SK-N-SH (cell line): Measurements from ENCODE around the gene PSENEN. TPM values are rescaled to one million over a fixed set of nuclear protein-coding genes. Genes with fewer than 3 reads are reported as not detected.

Source experiments
- CTCF ChIA-PET: fragments of 300-600, 350-600 bp; formaldehyde crosslinking; extraction: SDS; loops from one replicate; lab custom pipeline; 2021; lab: Yijun Ruan, JAX
- POLR2A ChIA-PET: fragments of 350-600 bp; sonication (Branson Sonifier 250); formaldehyde crosslinking; extraction: SDS; loops from one replicate; lab custom pipeline; 2020; ENCODE audit warnings: antibody characterized with exemption, inconsistent platforms; lab: Yijun Ruan, JAX
- DNase-seq: peaks from one replicate; pipeline ENCODE4 v3.0.0; 2012
- H2AFZ ChIP-seq: fragments of 200-600 bp; sonication (generic); 2 replicates; pipeline ENCODE4 v1.8.1; 2016; ENCODE audit warnings: antibody characterized with exemption, mild to moderate bottlenecking, low read depth
- H3F3A ChIP-seq: fragments of 200-600 bp; sonication (generic); replicated peaks from 2 replicates; pipeline ENCODE3; 2016; ENCODE audit warnings: antibody characterized with exemption, mild to moderate bottlenecking; ENCODE audit not compliant: insufficient read depth
- H3K27ac ChIP-seq, 2 experiments: fragments of 200-500 bp in 1 of 2; fragments of 200-600 bp in 1 of 2; sonication (Bioruptor generic) in 1 of 2; sonication (generic), shearing (Covaris generic) in 1 of 2; 2 replicates each; pipeline versions ENCODE4 v1.5.1 to v1.6.1; 2014 to 2016; ENCODE audit warnings: low read depth in 2 of 2, inconsistent platforms in 1 of 2, low read length in 1 of 2, mild to moderate bottlenecking in 1 of 2, mixed read lengths in 1 of 2
- H3K27me3 ChIP-seq: fragments of 200-600 bp; sonication (generic), shearing (Covaris generic); 2 replicates; pipeline ENCODE4 v1.6.1; 2016; ENCODE audit warnings: mixed run types; ENCODE audit not compliant: insufficient read depth
- H3K36me3 ChIP-seq, 2 experiments: fragments of 200-500 bp in 1 of 2; fragments of 200-600 bp in 1 of 2; sonication (Bioruptor generic) in 1 of 2; sonication (generic) in 1 of 2; replicated peaks in 1 of 2; 2 replicates each; pipeline versions ENCODE3 to v1.5.1; 2014 to 2016; ENCODE audit warnings: low read length in 1 of 2, mild to moderate bottlenecking in 1 of 2; ENCODE audit not compliant: insufficient read depth in 2 of 2, control insufficient read depth in 1 of 2
- H3K4me1 ChIP-seq, 2 experiments: fragments of 200-500 bp in 1 of 2; fragments of 200-600 bp in 1 of 2; sonication (Bioruptor generic) in 1 of 2; sonication (generic), shearing (Covaris generic) in 1 of 2; 2 replicates each; pipeline versions ENCODE4 v1.5.1 to v1.6.1; 2014 to 2016; ENCODE audit warnings: low read depth in 1 of 2, low read length in 1 of 2, mixed run types in 1 of 2; ENCODE audit not compliant: insufficient read depth in 2 of 2, control insufficient read depth in 1 of 2
- H3K4me2 ChIP-seq: fragments of 200-600 bp; sonication (generic), shearing (Covaris generic); 2 replicates; pipeline ENCODE4 v1.6.1; 2017; ENCODE audit warnings: mixed run types
- H3K4me3 ChIP-seq, 2 experiments: fragments of 200-500 bp in 1 of 2; fragments of 200-600 bp in 1 of 2; sonication (Bioruptor generic) in 1 of 2; sonication (generic), shearing (Covaris generic) in 1 of 2; 2 replicates each; pipeline versions ENCODE4 v1.5.1 to v1.8.1; 2014 to 2016; ENCODE audit warnings: low read depth in 2 of 2, inconsistent platforms in 1 of 2, low read length in 1 of 2, mild to moderate bottlenecking in 1 of 2, mixed read lengths in 1 of 2, moderate library complexity in 1 of 2
- H3K79me2 ChIP-seq: fragments of 200-600 bp; sonication (generic); 2 replicates; pipeline ENCODE4 v1.8.1; 2017; ENCODE audit warnings: mild to moderate bottlenecking; ENCODE audit not compliant: insufficient read depth
- H3K9ac ChIP-seq: fragments of 200-600 bp; sonication (generic); 2 replicates; pipeline ENCODE4 v1.6.1; 2017; ENCODE audit warnings: mixed run types
- H3K9me2 ChIP-seq: fragments of 200-600 bp; sonication (generic); 2 replicates; pipeline ENCODE4 v1.6.1; 2017; ENCODE audit warnings: mixed run types
- H3K9me3 ChIP-seq: fragments of 200-600 bp; sonication (generic); 2 replicates; pipeline ENCODE4 v1.6.1; 2017; ENCODE audit warnings: mixed run types, mild to moderate bottlenecking, moderate library complexity
- H4K20me1 ChIP-seq: fragments of 200-600 bp; sonication (generic); 2 replicates; pipeline ENCODE4 v1.6.1; 2017; ENCODE audit warnings: mild to moderate bottlenecking, mixed run types; ENCODE audit not compliant: insufficient read depth
- CHD2 ChIP-seq: fragments of 150-350 bp; IDR thresholded peaks from 2 replicates; pipeline ENCODE4 v1.6.1; 2018; ENCODE audit warnings: low read length; ENCODE audit not compliant: partially characterized antibody
- ELF1 ChIP-seq: IDR thresholded peaks from 2 replicates; pipeline ENCODE4 v1.4.0; 2012
- EP300 ChIP-seq, 2 experiments: IDR thresholded peaks; 2 replicates each; pipeline versions ENCODE4 v1.4.0 to v1.6.1; 2012; ENCODE audit warnings: borderline replicate concordance in 1 of 2, low read depth in 1 of 2, low read length in 1 of 2
- EZH2phosphoT487 ChIP-seq: fragments of 200-600 bp; sonication (generic); IDR thresholded peaks from 2 replicates; pipeline ENCODE4 v1.6.1; 2017; ENCODE audit warnings: low read depth, mixed run types, mild to moderate bottlenecking, antibody characterized with exemption, moderate library complexity, borderline replicate concordance
- FOXJ3 ChIP-seq: sonication (generic); formaldehyde crosslinking; IDR thresholded peaks from 2 replicates; pipeline ENCODE4 v1.5.1; 2020; ENCODE audit warnings: mild to moderate bottlenecking, missing genetic modification reagents
- GABPA ChIP-seq: IDR thresholded peaks from 2 replicates; pipeline ENCODE4 v1.4.0; 2012; ENCODE audit warnings: low read depth, mild to moderate bottlenecking
- GATA2 ChIP-seq: sonication (generic); formaldehyde crosslinking; IDR thresholded peaks from 2 replicates; pipeline ENCODE4 v1.5.0; 2020; ENCODE audit warnings: mild to moderate bottlenecking, missing genetic modification reagents
- IRF3 ChIP-seq: fragments of 150-350 bp; IDR thresholded peaks from 2 replicates; pipeline ENCODE4 v1.6.1; 2016; ENCODE audit warnings: mild to moderate bottlenecking, low read depth, low read length
- JUND ChIP-seq: IDR thresholded peaks from 2 replicates; pipeline ENCODE4 v1.4.0; 2012
- MAX ChIP-seq: IDR thresholded peaks from 2 replicates; pipeline ENCODE4 v1.4.0; 2012; ENCODE audit warnings: low read depth
- MXI1 ChIP-seq: IDR thresholded peaks from 2 replicates; pipeline ENCODE4 v1.6.1; 2012; ENCODE audit warnings: mild to moderate bottlenecking, low read depth, low read length, improper control_type of control experiment
- NFIC ChIP-seq: IDR thresholded peaks from 2 replicates; pipeline ENCODE4 v1.4.0; 2012; ENCODE audit warnings: borderline replicate concordance
- POLR2AphosphoS5 ChIP-seq: IDR thresholded peaks from 2 replicates; pipeline ENCODE4 v1.6.1; 2012; ENCODE audit warnings: low read depth, low read length
- RFX5 ChIP-seq: IDR thresholded peaks from 2 replicates; pipeline ENCODE4 v1.6.1; 2012; ENCODE audit warnings: mild to moderate bottlenecking, improper control_type of control experiment, low read length
- RXRA ChIP-seq: IDR thresholded peaks from 2 replicates; pipeline ENCODE4 v1.4.0; 2012; ENCODE audit warnings: low read depth, mild to moderate bottlenecking, borderline replicate concordance
- SIN3A ChIP-seq: IDR thresholded peaks from 2 replicates; pipeline ENCODE4 v1.6.1; 2012; ENCODE audit warnings: low read depth, mild to moderate bottlenecking, low read length, moderate library complexity, borderline replicate concordance
- SMC3 ChIP-seq: IDR thresholded peaks from 2 replicates; pipeline ENCODE4 v1.6.1; 2012; ENCODE audit warnings: low read depth, low read length, improper control_type of control experiment
- TEAD4 ChIP-seq: IDR thresholded peaks from 2 replicates; pipeline ENCODE4 v1.4.0; 2012; ENCODE audit warnings: mild to moderate bottlenecking, borderline replicate concordance; ENCODE audit not compliant: insufficient read depth
- ZBTB33 ChIP-seq: IDR thresholded peaks from 2 replicates; pipeline ENCODE4 v1.4.0; 2012; ENCODE audit warnings: low read depth, borderline replicate concordance
- WGBS: methylation state at CpG from one replicate; pipeline ENCODE4 v1.1.6; 2017; ENCODE audit warnings: low lambda C conversion rate; 5-methylcytosine and 5-hydroxymethylcytosine counted together
- polyA plus RNA-seq, 3 experiments: library from polyadenylated mRNA; depleted of rRNA; stranded (reverse); fragments of >200 nt; gene quantifications; 2 replicates each; pipeline ENCODE4 v1.2.3, GENCODE V29; 2012
- TF ChIP-seq, protein P1 (sequence below): fragments of 200-600 bp; sonication (generic); IDR thresholded peaks from 2 replicates; pipeline ENCODE4 v1.6.1; 2017; ENCODE audit warnings: antibody characterized with exemption, mild to moderate bottlenecking, moderate library complexity

The PSENEN gene
- polyA plus RNA-seq, 1 of the 3 experiments (the other 2 are of a cell fraction): 99.2 TPM

DNA sequence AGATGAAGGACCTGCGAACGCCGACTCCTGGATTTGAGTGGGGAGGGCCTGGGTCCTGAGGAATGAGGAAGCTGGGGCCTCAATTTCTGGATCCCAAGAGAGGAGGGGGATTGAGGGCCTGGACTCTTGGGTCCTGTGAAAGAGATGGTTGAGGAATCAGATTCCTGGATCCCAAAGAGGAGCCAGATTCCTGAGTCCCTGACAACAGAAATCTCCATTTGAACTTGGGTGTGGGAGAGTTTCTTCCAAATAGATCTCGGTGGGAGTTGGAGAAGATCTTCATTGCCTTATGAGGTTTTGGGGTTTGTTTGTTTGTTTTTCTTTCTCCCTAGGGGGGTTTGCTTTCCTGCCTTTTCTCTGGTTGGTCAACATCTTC is 624 bp downstream of the PSENEN start:
- Histone ChIP-seq H3F3A (peaks cover 14% of the 10 kb centered on the region), H3K27ac (peak overlapping the region; percentile 69 to 98; a peak in 2 of 4 replicates), H3K4me3 (peak overlapping the region; percentile 83 to 95), H3K79me2 (peaks cover 47% of the 10 kb centered on the region), H3K9me2 (no peaks in the 10 kb centered on the region), H3K4me2 (peak overlapping the region; percentile 90), H3K9ac (peak overlapping the region; percentile 85), H3K27me3 (no peaks in the 10 kb centered on the region), H2AFZ (peak overlapping the region; percentile 71; the same call in 1 of the 2 replicates), H3K36me3 (peaks cover 3 to 12% of the 10 kb centered on the region in 2 experiments), H3K9me3 (no peaks in the 10 kb centered on the region), H3K4me1 (peaks cover 13 to 24% of the 10 kb centered on the region in 2 experiments; a peak in 3 of 4 replicates), H4K20me1 (no peaks in the 10 kb centered on the region)
- TF ChIP-seq NFIC (no peak), EZH2phosphoT487 (no peak), SMC3 (no peak), POLR2AphosphoS5 (no peak), IRF3 (no peak), ELF1 (no peak), JUND (no peak), FOXJ3 (no peak), SIN3A (no peak)
- POLR2A ChIA-PET: interaction anchor here (0.8 to 1.0 kb wide), 2 partner anchors 19 to 185 kb away, joined by 3 read pairs; no protein-coding TSS in a partner anchor
- CTCF ChIA-PET: interaction anchor here (1.2 to 1.9 kb wide), 2 partner anchors 11 to 53 kb away, joined by 4 to 5 read pairs; partner anchors contain the start of gene HSPB6
- no peak for DNase-seq
- 13% methylated on average over 4 of the region's 4 CpGs for WGBS

GRCh38 chr19:35746531-35746930 is 1.1 kb downstream of the PSENEN start:
- Histone ChIP-seq H3K9me3 (no peaks in the 10 kb centered on the region), H3K36me3 (peaks cover 6 to 12% of the 10 kb centered on the region in 2 experiments), H3K9ac (peak overlapping the region; percentile 85), H3K4me3 (peak overlapping the region; percentile 83 to 95), H3F3A (peaks cover 14% of the 10 kb centered on the region), H3K27ac (no peak overlapping the region), H3K4me2 (peak overlapping the region; percentile 90), H2AFZ (no peak overlapping the region), H3K4me1 (peaks cover 13 to 24% of the 10 kb centered on the region in 2 experiments; a peak in 3 of 4 replicates), H4K20me1 (no peaks in the 10 kb centered on the region), H3K79me2 (peaks cover 51% of the 10 kb centered on the region), H3K9me2 (no peaks in the 10 kb centered on the region), H3K27me3 (no peaks in the 10 kb centered on the region)
- no peak for TF ChIP-seq GABPA
- no peak for TF ChIP-seq ELF1
- no peak for TF ChIP-seq GATA2
- no peak for TF ChIP-seq RXRA
- TF ChIP-seq CHD2: no peak
- TF ChIP-seq SIN3A: no peak
- TF ChIP-seq MXI1: no peak
- TF ChIP-seq, protein P1, sequence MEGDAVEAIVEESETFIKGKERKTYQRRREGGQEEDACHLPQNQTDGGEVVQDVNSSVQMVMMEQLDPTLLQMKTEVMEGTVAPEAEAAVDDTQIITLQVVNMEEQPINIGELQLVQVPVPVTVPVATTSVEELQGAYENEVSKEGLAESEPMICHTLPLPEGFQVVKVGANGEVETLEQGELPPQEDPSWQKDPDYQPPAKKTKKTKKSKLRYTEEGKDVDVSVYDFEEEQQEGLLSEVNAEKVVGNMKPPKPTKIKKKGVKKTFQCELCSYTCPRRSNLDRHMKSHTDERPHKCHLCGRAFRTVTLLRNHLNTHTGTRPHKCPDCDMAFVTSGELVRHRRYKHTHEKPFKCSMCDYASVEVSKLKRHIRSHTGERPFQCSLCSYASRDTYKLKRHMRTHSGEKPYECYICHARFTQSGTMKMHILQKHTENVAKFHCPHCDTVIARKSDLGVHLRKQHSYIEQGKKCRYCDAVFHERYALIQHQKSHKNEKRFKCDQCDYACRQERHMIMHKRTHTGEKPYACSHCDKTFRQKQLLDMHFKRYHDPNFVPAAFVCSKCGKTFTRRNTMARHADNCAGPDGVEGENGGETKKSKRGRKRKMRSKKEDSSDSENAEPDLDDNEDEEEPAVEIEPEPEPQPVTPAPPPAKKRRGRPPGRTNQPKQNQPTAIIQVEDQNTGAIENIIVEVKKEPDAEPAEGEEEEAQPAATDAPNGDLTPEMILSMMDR: no peak
- no peak for TF ChIP-seq IRF3
- no peak for TF ChIP-seq TEAD4
- TF ChIP-seq ZBTB33: no peak
- no peak for TF ChIP-seq RFX5
- no peak for TF ChIP-seq JUND
- no peak for TF ChIP-seq MAX
- no peak for TF ChIP-seq EP300 (IDR thresholded peaks at IDR 0.05; ENCODE audit: borderline replicate concordance in 1 of 2, low read depth in 1 of 2, low read length in 1 of 2)
- POLR2A ChIA-PET: no interaction called here
- CTCF ChIA-PET: no interaction called here
- DNase-seq: no peak
- 73% methylated on average over 5 of the region's 5 CpGs for WGBS
